Measurements from ENCODE around the gene AKAP13. TPM values are rescaled to one million over a fixed set of nuclear protein-coding genes. Genes with fewer than 3 reads are reported as not detected.

The AKAP13 gene
- polyA plus RNA-seq, 1 experiment = 15.5 TPM

DNA sequence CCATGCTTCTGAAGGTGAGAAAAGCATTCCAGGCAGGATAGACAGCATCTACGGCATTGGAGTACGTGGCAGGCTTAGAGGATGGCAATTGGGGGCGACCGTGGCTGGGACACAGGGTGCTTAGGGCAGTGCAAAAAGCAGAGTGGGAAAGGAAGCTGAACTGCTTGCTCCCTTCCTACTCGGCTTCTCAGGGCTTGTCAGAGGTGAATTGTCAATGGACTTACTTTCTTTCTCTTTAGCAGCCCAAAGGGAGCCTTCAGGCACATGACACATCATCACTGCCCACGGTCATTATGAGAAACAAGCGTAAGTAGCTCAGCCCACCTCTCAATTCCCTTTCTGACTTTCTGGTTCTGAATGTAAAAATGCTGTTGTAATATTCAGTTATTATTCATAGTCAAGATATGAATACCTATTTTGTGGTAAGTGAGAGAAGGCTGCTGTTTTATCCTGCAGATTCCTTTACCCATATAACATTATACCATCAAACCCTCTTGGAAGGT, 330.0 kb downstream of the AKAP13 start:
- TF ChIP-seq CTCF (IDR thresholded peaks at IDR 0.05; ENCODE audit: low read depth, low read length) = no peak
- ChIA-PET CTCF (no interaction called here), POLR2A (no interaction called here)
- no peak overlapping the region for H3K4me3 ChIP-seq (ENCODE audit: low read depth, low read length)
- DNase-seq (ENCODE audit: low read depth, low spot score) = no peak
- H3K27me3 ChIP-seq (ENCODE audit: control insufficient read depth, insufficient read depth, low read length) = no peaks in the 10 kb centered on the region
- H3K27ac ChIP-seq (ENCODE audit: low read depth, low read length) = no peak overlapping the region
- H3K9me3 ChIP-seq (ENCODE audit: control insufficient read depth, insufficient read depth, low read length) = no peaks in the 10 kb centered on the region

DNA sequence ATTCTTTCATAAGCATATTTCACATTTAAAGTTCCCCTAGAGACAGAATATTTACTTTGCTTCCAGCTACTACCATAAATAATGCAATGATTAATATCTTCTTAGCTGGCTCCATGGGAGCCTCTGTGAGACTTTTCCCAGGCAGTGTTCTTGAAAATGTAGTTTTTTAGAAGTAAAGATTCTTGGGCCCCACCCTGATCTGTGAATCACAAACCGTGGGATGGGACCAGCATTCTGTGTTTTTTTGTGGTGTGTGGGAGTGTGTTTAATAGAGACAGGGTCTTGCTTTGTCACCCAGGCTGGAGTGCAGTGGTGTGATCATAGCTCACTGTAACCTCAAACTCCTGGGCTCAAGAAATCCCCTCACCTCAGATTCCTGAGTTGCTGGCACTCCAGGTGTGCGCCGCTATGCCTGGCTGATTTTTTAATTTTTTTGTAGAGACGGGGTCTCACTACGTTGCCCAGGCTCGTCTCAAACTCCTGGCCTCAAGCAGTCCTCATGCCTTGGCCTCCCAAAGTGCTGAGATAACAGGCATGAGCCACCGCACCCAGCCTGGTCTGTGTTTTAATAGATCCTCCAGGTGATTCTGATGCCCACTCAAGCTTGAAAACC, 331.3 kb downstream of the AKAP13 start:
- Histone ChIP-seq H3K4me3 (ENCODE audit: low read depth, low read length) (no peak overlapping the region), H3K9me3 (ENCODE audit: control insufficient read depth, insufficient read depth, low read length) (no peaks in the 10 kb centered on the region), H3K27me3 (ENCODE audit: control insufficient read depth, insufficient read depth, low read length) (no peaks in the 10 kb centered on the region), H3K27ac (ENCODE audit: low read depth, low read length) (no peak overlapping the region)
- no peak for DNase-seq (ENCODE audit: low read depth, low spot score)
- TF ChIP-seq CTCF (IDR thresholded peaks at IDR 0.05; ENCODE audit: low read depth, low read length) = no peak
- ChIA-PET CTCF (interaction anchor here (1.1 kb wide), 1 partner anchor 226 kb away, joined by 3 read pairs; no protein-coding TSS in a partner anchor), POLR2A (no interaction called here)

DNA sequence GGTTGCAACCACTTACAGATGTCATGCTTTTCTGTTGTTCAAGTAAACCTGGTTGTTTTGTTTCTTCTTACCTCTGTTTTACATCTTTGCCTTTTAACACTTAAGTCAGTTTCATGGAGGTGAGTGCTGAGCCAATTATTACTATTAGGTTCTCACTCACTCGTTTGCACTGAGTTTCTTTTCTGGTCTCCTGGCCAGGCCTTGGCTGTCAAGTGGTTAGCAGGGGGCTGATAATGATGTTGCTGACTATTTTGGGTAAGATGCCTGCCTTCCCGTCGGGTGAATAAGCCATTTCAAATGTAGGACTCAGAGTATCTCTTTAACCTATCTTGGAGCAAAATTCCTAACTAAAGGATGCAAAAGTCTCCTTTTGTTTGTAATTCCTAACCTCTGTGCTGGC, 335.9 kb downstream of the AKAP13 start:
- Histone ChIP-seq H3K27me3 (ENCODE audit: control insufficient read depth, insufficient read depth, low read length) (no peaks in the 10 kb centered on the region), H3K27ac (ENCODE audit: low read depth, low read length) (no peak overlapping the region), H3K9me3 (ENCODE audit: control insufficient read depth, insufficient read depth, low read length) (no peaks in the 10 kb centered on the region), H3K4me3 (ENCODE audit: low read depth, low read length) (no peak overlapping the region)
- ChIA-PET CTCF (no interaction called here), POLR2A (no interaction called here)
- DNase-seq (ENCODE audit: low read depth, low spot score) = no peak
- TF ChIP-seq CTCF (IDR thresholded peaks at IDR 0.05; ENCODE audit: low read depth, low read length) = no peak

GRCh38 chr15:85717212-85717611, 336.8 kb downstream of the AKAP13 start:
- POLR2A ChIA-PET = no interaction called here
- no peaks in the 10 kb centered on the region for H3K9me3 ChIP-seq (ENCODE audit: control insufficient read depth, insufficient read depth, low read length)

More at GRCh38 chr15:85717212-85717611, 336.8 kb downstream of the AKAP13 start:
- TF ChIP-seq CTCF (IDR thresholded peaks at IDR 0.05; ENCODE audit: low read depth, low read length) = no peak
- H3K27me3 ChIP-seq (ENCODE audit: control insufficient read depth, insufficient read depth, low read length) = no peaks in the 10 kb centered on the region
- CTCF ChIA-PET = no interaction called here
- no peak for DNase-seq (ENCODE audit: low read depth, low spot score)
- H3K27ac ChIP-seq (ENCODE audit: low read depth, low read length) = no peak overlapping the region
- no peak overlapping the region for H3K4me3 ChIP-seq (ENCODE audit: low read depth, low read length)

All from AG04450 (cell line).